ENCODE results near the gene ETV3L.

ETV3L gene

DNA sequence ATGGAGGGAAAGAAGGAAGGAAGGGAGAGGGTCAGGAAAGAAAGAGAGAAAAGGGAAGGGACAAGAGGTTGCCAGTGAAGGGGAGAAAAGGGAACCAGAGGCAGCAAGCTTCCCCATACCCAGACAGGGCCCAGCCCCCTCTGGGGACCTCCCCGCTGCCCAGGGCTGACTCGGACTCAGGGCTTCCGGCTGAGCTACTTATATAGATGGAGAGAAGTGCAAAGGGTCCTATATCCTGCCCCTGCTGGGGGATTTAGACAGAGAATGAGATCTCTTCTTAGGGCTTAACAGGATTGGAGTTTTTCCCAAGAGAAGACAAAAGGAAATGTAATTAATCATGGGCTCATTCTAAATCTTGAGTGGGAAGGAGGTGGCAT lies at the start of gene ETV3L:
Gene ETV3L (minus strand): TSS at position 176 of the 377 bp plus-strand sequence. CDS start 285 bp downstream, outside the sequence.
- DNase-seq (ENCODE audit: low read depth): no peak

DNA sequence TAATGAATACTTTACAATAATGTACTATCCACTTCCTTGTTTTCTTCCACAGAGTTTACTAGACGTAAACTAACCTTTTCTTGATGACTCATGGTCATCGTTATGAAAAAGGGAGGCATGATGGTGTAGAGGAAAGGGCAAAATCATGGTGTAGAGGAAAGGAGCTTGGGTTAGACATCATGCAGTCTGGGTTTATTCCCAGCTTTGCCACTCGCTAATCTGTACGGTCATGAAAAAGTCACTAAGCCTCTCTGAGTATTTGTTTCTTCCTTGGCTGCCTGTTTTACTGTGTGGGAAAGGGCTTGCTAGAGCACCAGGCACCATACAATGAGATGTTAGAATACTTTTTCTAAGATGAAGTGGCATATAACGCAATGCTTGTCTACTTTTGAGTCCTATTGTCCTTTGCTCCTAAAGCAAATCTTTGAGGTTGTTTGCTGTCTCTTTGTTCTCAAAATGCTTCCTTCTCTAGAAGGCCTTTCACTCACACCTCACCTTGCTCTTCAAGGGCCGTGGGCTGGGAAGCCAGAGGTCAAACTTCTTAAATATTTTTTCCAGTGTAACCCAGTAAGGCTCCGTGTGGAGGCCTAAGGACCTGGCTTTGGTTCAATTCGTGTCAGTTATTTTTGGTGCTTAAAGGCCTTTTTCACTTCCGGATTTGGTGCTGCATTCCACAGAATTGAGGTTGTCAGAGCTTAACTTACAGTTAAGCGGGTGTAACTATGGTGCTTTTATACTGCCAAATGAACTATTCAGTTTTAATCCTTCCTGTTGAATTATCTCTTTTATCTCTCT lies 48.5 kb upstream of the ETV3L start:
- no peak for DNase-seq (ENCODE audit: low read depth)

DNA sequence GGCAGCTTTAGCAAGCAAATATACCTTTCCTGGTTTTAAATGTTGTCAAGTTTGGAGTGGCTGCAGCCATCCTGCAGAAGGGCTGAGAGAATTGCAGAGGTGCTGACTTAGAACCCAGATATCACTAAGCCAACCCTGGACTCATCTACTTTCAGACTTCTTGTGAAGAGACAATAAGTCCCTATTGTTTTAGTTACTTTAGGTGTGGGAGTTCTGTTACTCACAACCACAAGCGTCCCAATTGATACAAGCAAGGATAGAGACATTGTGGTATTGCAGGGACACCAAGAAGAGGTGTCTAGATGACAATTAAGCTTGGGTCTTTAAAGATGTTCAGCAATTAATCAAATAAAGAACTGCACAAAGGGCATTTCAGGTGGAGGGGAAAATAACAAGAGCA lies 47.4 kb upstream of the ETV3L start:
- DNase-seq (ENCODE audit: low read depth): no peak

DNA sequence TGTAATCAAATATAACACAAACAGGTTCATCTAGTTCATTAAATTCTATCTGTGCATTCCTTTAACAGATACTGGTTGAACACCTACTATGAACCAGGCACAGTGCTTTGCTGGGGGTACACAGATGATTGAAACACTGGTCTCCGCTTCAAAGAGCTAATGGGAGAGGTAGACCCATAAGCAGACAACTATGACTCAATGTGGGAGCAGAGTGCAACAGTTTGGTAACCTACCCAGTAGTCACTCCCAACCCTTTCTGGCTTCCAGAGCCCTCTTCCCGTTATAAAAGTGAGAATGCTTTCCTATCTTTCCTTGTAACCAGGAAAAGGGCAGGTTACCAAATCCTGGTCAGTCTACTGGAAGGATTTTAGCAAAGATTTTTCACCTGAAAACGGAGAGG lies 46.6 kb upstream of the ETV3L start:
- no peak for DNase-seq (ENCODE audit: low read depth)

- no peak for DNase-seq (ENCODE audit: low read depth)
Observed at GRCh38 chr1:157145076-157145475, 45.5 kb upstream of the ETV3L start.

DNA sequence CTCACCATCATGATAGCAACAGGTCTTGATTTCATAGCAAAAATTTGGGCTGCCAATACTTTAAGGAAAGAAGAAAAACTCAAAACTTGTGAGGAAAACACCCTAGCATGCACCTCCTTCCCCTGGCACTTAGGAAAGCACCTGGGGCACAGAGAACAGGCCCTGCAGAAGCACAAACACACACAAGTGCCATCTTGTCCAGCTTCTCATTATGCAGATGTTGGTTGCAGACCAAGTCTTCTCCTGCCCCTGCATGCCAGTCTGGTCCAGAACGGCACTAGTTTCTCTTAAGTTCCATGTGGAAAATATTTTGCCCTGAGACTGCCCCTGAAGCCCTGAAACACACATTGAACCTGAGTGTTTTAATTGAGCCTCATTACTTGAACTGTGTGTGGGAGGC lies 44.9 kb upstream of the ETV3L start:
- DNase-seq (ENCODE audit: low read depth): no peak

DNA sequence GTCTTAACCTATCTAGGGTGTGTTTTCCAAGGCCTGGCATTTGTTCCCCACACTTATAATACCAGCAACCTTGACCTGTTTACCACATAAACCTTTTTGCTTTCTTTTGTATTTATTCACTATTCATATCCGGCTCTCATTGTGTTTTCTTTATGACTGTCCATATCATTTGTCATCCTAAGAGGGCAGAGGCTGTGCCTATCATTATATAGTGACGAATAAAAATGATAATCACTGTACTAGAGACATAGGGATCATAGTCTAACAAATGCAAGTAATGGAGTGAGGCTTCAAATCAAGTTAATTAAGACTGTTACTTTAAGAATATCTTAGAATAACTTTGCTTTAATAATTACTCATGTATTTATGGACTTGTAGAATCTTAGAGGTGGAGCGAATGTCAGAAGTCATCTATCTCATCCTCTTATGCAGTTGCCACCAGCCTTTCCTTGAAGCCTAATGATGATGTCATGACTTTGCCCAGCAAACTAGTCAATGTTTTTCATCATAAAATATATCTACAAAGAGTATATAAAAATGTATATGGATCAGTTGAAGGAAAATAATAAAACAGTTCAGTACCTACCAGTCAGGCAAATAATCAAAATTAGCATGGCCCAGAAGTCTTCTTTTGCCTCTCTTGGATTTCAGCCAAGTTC lies 43.3 kb upstream of the ETV3L start:
- no peak for DNase-seq (ENCODE audit: low read depth)

- DNase-seq (ENCODE audit: low read depth): no peak
Observed at GRCh38 chr1:157142201-157142600, 42.6 kb upstream of the ETV3L start.

- DNase-seq (ENCODE audit: low read depth): no peak
Observed at GRCh38 chr1:157141212-157141855, 41.7 kb upstream of the ETV3L start.

DNA sequence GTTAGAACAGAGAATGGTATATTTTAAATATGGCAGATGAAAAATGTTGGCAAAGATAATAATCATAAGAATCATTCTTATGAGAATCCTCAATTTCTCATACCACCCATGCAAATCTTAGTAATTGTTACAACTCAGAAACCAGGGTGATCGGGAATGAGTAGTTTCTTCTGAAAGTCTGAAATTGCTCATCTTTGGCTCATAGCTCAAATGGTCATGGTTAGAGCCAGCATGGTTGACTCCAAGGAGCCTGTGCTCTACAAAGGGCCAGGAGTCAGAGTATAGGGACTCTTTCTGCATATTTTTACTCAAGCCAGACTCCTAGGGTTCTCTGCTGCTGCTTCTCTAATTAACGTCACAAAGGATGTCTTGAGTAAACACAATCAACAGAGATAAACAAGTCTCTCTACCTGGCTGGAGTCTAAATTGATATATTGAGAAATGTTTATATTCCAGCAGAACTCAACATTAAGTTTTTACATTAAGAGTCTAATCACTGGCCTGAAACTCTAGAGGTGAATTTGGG lies 40.5 kb upstream of the ETV3L start:
- DNase-seq (ENCODE audit: low read depth): no peak

- DNase-seq (ENCODE audit: low read depth): no peak
Observed at GRCh38 chr1:157139052-157139715, 39.6 kb upstream of the ETV3L start.

DNA sequence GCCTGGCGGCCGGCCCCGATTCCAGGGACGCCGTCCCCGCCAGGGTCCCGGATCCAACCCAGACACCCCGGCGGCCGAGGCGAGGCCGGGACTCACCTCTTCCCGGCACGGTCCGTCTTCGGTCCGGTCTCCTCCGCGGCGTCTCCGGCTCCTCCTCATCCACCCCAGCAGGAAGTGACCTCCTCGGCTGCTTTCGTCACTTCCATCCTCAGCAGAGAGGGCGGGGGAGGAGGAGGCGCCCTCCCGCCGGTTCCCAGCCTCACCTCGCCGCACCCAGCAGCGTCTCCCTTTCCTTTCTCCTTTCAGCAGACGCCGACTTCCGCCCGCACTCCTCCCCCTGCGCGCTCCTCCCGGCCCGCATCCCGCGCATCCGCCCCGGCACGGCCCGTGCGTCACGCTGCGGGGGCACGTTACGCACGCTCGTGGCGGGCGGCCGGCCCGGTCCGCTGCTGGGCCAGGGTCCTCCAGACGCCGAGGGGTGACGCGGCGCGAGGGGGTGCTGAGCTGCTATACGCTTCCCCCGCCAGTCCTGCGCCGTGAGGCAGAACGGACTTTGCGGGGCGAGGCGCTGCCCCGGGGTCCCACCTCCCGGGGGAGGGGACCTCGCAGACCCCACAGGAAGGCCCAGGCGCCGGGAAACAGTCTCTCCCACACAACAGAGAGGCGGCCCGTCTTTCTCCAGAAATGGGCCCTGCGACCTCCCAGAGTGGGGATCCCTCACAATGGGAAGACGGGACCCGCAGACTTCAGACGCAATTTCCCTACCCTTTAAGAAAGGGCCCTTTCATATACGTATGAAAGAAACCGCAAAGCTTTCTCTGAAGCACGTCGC lies 38.8 kb upstream of the ETV3L start, which contains the start of gene ETV3:
Gene ETV3 (minus strand): TSS at position 176 of the 832 bp plus-strand sequence. CDS start 2,043 bp downstream, outside the sequence.
- peak; percentile 82 for DNase-seq (ENCODE audit: low read depth)

DNA sequence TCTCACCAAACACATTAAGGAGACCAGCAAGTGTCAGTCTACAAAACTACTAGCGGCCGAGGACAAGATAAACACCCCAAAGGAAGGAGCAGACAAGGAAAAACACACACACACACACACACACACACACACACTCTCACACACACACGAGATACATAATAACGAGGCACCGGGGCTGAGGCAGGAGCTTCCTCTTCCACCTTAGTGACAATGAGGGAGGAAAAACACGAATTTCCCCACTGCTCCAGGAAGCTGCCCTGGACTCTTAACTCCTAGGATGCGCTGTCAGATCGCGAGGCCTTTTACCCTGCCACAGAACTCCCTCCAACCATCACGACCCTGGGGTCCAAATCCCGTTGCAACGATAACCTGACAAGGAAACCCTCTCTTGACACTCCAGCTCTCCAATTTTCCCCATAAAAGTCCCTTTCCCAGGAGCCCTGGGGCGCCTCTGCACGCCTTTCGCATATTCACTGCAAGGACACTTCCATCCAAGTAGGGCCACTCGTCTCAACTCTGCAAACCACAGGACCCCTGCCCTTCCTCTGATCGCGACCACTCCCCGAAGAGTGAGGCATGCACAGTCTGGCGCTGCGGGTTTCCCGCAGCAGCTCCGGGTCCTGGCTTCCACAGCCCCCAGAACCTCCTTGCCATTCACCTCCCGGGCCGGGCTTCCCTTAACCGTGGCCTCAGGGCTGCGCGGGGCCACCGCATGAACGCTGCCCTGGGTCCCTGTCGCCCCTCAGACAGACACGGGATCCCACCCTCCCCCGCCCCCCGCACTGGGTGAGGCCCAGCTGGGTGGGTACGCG lies 38.0 kb upstream of the ETV3L start:
- no peak for DNase-seq (ENCODE audit: low read depth)

GRCh38 chr1:157137046-157137407 lies 37.4 kb upstream of the ETV3L start:
- DNase-seq (ENCODE audit: low read depth): no peak

DNA sequence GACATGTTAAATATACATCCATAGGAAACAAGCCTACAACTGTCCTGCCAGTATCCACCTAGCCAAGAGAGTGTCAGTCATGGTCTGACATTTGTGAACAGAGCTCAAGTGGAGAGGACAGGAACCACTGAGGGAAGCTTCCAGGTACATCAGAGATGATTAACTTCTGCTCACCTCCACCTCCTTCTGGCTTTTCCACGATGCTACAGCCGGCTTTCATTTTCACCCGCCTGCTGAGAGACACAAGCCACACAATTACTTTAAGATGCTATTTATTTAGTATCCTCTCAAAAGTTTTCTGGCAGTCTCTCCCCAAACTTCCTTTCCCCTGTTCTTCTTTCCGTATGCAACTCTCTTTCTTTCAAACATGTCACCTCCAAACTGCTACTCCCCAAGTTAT lies 36.5 kb upstream of the ETV3L start:
- DNase-seq (ENCODE audit: low read depth): no peak

GRCh38 chr1:157135646-157136045 lies 36.0 kb upstream of the ETV3L start:
- DNase-seq (ENCODE audit: low read depth): no peak

DNA sequence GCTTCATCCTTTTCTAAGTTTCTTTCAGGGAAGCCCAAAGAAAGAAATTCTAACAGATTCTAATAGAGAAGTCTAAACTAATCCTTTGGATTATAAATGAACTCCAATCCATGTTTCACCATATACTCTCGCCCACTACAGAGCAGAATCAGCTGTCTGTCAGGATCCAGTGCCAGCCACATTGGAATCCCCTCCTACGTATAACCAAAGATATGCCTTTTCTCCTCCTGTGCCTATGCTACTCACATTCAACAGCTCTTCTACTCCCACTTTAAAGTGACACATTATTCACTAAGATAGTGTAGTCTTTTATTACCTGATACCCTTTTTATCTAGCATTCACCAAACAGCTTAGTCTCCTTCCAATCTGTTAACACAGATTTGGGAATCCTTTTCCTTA lies 35.5 kb upstream of the ETV3L start:
- no peak for DNase-seq (ENCODE audit: low read depth)

DNA sequence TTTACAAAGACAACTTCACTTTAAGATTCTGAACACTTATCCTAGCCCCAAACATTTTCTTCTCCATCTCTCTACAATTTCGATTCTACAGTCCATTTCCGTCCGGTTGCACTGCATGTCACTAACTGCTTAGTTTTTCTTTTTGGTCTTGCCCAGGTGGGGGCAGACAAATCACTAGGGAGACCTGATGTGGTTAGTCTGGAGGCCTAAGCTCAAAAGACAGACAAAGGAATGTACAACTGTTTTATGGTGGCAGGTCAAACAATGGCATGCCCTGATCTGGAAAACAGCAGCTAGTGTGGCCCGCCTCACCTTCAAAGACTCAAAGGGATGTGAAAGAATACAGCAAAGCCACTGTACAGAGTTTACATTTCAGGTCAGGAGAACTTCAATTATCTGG lies 34.8 kb upstream of the ETV3L start:
- no peak for DNase-seq (ENCODE audit: low read depth)

- no peak for DNase-seq (ENCODE audit: low read depth)
Observed at GRCh38 chr1:157133426-157133825, 33.8 kb upstream of the ETV3L start.

- no peak for DNase-seq (ENCODE audit: low read depth)
Observed at GRCh38 chr1:157132616-157133167, 33.1 kb upstream of the ETV3L start.

Measured in activated T-helper 1 cell treated with Interleukin-2 at 50 U/mL for 16 hours (primary cell).